GM12892 (cell line): ENCODE data around the gene B3GAT2.

Experiments
- POLR2A ChIP-seq: IDR thresholded peaks from 2 replicates; pipeline ENCODE4 v1.6.1; 2011; ENCODE audit warnings: low read depth, low read length, control low read depth
- POLR2AphosphoS5 ChIP-seq: IDR thresholded peaks from 2 replicates; pipeline ENCODE4 v1.6.1; 2011; ENCODE audit warnings: low read depth, low read length, control low read depth
- TAF1 ChIP-seq: IDR thresholded peaks from 2 replicates; pipeline ENCODE4 v1.6.1; 2011; ENCODE audit warnings: low read depth, mild to moderate bottlenecking, control low read depth, low read length, borderline replicate concordance

DNA sequence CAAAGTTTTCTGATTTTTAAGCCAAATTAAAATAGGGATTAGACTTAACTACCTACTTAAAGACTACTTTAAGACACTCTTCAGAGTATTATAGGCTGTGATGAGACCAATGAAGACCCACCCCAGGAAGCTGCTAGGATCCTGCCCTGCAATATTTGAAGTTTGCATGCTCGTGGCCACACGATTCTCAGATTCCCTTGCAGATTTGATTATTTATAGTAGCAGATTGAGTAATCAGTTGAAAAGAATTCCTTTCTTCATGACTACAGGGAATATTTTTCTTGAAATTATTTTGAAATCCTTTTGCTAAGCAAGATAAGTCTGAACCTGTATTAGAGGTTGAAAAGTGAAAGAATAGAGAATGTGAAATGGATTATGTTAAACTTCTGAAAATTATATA, 122.3 kb downstream of the B3GAT2 start:
- TF ChIP-seq POLR2AphosphoS5 = no peak
- no peak for TF ChIP-seq TAF1
- no peak for TF ChIP-seq POLR2A
